ENCODE measurements around the gene ASTN2. TPM values are rescaled to one million over a fixed set of nuclear protein-coding genes. Genes with fewer than 3 reads are reported as not detected.

Gene ASTN2
- polyA plus RNA-seq, 2 of the 4 experiments (the other 2 are of a cell fraction): 5.8 to 11.6 TPM

DNA sequence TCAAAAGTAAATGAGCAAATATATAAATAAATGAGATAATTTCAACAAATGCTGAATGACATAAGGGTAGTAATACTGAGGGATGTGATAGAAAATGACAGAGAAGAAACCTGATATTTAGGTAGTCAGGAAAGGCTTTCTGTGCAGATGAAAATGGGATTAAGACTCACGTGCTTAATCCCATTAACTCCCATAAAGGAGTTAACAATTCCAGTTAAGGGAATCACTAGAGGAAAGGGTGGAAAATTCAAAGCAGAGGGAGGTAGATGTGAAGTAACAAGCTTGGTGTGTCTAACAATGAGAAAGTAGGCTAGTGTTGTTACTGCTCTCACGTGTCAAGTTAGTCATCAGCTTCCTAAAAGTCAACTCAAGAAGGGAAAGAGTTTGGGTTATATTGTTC lies 818.2 kb downstream of the ASTN2 start:
- TF ChIP-seq, protein P1, sequence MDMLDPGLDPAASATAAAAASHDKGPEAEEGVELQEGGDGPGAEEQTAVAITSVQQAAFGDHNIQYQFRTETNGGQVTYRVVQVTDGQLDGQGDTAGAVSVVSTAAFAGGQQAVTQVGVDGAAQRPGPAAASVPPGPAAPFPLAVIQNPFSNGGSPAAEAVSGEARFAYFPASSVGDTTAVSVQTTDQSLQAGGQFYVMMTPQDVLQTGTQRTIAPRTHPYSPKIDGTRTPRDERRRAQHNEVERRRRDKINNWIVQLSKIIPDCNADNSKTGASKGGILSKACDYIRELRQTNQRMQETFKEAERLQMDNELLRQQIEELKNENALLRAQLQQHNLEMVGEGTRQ (IDR thresholded peaks at IDR 0.05): no peak
- TF ChIP-seq HEYL (CRISPR knock-in tag; IDR thresholded peaks at IDR 0.05) (no peak), HOXB13 (CRISPR knock-in tag; IDR thresholded peaks at IDR 0.05; ENCODE audit: low read depth) (no peak), ESRRA (IDR thresholded peaks at IDR 0.05; ENCODE audit: borderline replicate concordance, low read length) (no peak), CEBPB (IDR thresholded peaks at IDR 0.05) (no peak), SREBF2 (IDR thresholded peaks at IDR 0.05) (no peak), CHD2 (IDR thresholded peaks at IDR 0.05; ENCODE audit: low read length, partially characterized antibody) (no peak), EP300 (IDR thresholded peaks at IDR 0.05) (no peak), NPAS2 (CRISPR knock-in tag; IDR thresholded peaks at IDR 0.05; ENCODE audit: borderline replicate concordance) (no peak), POLR2AphosphoS2 (conservative IDR thresholded peaks at IDR 0.05; ENCODE audit: low read length) (no peak), HOXA7 (CRISPR knock-in tag; IDR thresholded peaks at IDR 0.05) (no peak), NFE2L2 (conservative IDR thresholded peaks at IDR 0.05; ENCODE audit: low read length) (no peak), CBX2 (IDR thresholded peaks at IDR 0.05; ENCODE audit: borderline replicate concordance, low read depth) (no peak), TP53 (CRISPR knock-in tag; IDR thresholded peaks at IDR 0.05) (no peak), GATA3 (IDR thresholded peaks at IDR 0.05; ENCODE audit: borderline replicate concordance) (no peak), JUNB (IDR thresholded peaks at IDR 0.05) (no peak)
- TF ChIP-seq, protein P2, sequence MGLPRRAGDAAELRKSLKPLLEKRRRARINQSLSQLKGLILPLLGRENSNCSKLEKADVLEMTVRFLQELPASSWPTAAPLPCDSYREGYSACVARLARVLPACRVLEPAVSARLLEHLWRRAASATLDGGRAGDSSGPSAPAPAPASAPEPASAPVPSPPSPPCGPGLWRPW (IDR thresholded peaks at IDR 0.05): no peak
- TF ChIP-seq, protein P3, sequence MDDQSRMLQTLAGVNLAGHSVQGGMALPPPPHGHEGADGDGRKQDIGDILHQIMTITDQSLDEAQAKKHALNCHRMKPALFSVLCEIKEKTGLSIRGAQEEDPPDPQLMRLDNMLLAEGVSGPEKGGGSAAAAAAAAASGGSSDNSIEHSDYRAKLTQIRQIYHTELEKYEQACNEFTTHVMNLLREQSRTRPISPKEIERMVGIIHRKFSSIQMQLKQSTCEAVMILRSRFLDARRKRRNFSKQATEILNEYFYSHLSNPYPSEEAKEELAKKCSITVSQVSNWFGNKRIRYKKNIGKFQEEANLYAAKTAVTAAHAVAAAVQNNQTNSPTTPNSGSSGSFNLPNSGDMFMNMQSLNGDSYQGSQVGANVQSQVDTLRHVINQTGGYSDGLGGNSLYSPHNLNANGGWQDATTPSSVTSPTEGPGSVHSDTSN (IDR thresholded peaks at IDR 0.05): no peak
- TF ChIP-seq, protein P4, sequence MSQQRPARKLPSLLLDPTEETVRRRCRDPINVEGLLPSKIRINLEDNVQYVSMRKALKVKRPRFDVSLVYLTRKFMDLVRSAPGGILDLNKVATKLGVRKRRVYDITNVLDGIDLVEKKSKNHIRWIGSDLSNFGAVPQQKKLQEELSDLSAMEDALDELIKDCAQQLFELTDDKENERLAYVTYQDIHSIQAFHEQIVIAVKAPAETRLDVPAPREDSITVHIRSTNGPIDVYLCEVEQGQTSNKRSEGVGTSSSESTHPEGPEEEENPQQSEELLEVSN (IDR thresholded peaks at IDR 0.05; ENCODE audit: borderline replicate concordance, low read depth): no peak
- TF ChIP-seq, protein P5, sequence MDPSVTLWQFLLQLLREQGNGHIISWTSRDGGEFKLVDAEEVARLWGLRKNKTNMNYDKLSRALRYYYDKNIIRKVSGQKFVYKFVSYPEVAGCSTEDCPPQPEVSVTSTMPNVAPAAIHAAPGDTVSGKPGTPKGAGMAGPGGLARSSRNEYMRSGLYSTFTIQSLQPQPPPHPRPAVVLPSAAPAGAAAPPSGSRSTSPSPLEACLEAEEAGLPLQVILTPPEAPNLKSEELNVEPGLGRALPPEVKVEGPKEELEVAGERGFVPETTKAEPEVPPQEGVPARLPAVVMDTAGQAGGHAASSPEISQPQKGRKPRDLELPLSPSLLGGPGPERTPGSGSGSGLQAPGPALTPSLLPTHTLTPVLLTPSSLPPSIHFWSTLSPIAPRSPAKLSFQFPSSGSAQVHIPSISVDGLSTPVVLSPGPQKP (IDR thresholded peaks at IDR 0.05; ENCODE audit: low read depth, low read length): no peak
- Histone ChIP-seq H3K27ac (no peak overlapping the region), H3K4me3 (no peak overlapping the region), H3K4me2 (no peak overlapping the region), H3K4me1 (peaks cover 11% of the 10 kb centered on the region; the same call in 2 of the 3 replicates), H3K9me3 (no peaks in the 10 kb centered on the region)
- POLR2A ChIA-PET: no interaction called here
- CTCF ChIA-PET: interaction anchor here (0.6 to 1.9 kb wide), 2 partner anchors 50 to 251 kb away, joined by 3 to 4 read pairs; no protein-coding TSS in a partner anchor
- DNase-seq (ENCODE audit: low read depth in 1 of 2, low spot score in 1 of 2) (no peak), ATAC-seq (no peak), FAIRE-seq (no peak)
- WGBS (ENCODE audit: missing lambda C conversion rate): 86% methylated on average over 2 of the region's 2 CpGs

DNA sequence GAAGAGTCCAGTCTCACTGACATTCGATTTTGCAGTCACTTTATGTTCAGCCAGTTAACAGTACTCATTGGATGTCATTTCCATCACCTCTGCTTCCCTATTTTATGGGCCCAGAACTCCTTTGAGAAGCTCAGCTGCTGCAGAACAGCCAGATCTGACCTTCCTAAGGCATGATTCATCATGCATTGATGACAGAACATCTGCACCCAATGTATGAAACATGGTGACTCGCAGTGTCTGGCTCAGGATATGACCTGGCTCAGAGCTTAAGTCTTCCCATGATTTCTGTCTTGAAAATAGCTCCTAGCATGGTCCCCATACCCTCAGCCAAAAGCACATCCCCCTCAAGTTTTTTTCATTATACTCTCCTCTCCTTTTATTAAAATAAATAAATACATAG lies 820.3 kb downstream of the ASTN2 start:
- ChIA-PET CTCF (interaction anchor here (2.4 kb wide), 1 partner anchor 22 kb away, joined by 10 read pairs; no protein-coding TSS in a partner anchor), POLR2A (no interaction called here)
- no peak for TF ChIP-seq FOSL2 (IDR thresholded peaks at IDR 0.05)
- peak; percentile 45 for TF ChIP-seq FOSL2 (CRISPR knock-in tag; IDR thresholded peaks at IDR 0.05)
- TF ChIP-seq, protein P5 (IDR thresholded peaks at IDR 0.05; ENCODE audit: low read depth, low read length): no peak
- no peak for TF ChIP-seq CHD2 (IDR thresholded peaks at IDR 0.05; ENCODE audit: low read length, partially characterized antibody)
- TF ChIP-seq, protein P6, sequence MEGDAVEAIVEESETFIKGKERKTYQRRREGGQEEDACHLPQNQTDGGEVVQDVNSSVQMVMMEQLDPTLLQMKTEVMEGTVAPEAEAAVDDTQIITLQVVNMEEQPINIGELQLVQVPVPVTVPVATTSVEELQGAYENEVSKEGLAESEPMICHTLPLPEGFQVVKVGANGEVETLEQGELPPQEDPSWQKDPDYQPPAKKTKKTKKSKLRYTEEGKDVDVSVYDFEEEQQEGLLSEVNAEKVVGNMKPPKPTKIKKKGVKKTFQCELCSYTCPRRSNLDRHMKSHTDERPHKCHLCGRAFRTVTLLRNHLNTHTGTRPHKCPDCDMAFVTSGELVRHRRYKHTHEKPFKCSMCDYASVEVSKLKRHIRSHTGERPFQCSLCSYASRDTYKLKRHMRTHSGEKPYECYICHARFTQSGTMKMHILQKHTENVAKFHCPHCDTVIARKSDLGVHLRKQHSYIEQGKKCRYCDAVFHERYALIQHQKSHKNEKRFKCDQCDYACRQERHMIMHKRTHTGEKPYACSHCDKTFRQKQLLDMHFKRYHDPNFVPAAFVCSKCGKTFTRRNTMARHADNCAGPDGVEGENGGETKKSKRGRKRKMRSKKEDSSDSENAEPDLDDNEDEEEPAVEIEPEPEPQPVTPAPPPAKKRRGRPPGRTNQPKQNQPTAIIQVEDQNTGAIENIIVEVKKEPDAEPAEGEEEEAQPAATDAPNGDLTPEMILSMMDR (IDR thresholded peaks at IDR 0.05): no peak
- peaks cover 11% of the 10 kb centered on the region; the same call in 2 of the 3 replicates for H3K4me1 ChIP-seq
- no peak overlapping the region; a peak in 1 of 6 replicates for H3K27ac ChIP-seq
- H3K9me3 ChIP-seq: no peaks in the 10 kb centered on the region
- FAIRE-seq (no peak), DNase-seq (ENCODE audit: low read depth in 1 of 2, low spot score in 1 of 2) (peak in 1 of 2 experiments; percentile 40), ATAC-seq (peak; percentile 73 to 81; a peak in 4 of 6 replicates)
- peak overlapping the region; percentile 8; the same call in 1 of the 3 replicates for H3K4me2 ChIP-seq
- H3K4me3 ChIP-seq: no peak overlapping the region
- 15% methylated on average over 2 of the region's 2 CpGs for WGBS (ENCODE audit: missing lambda C conversion rate)
